Tibial nerve (tissue), 4 donors: Measurements from ENCODE around the gene FBN1. TPM values are rescaled to one million over a fixed set of nuclear protein-coding genes. Genes with fewer than 3 reads are reported as not detected.

Experiments used
- DNase-seq, 2 donors: peaks; one replicate each; pipeline ENCODE4 v3.0.0-alpha.2; 2019; ENCODE audit warnings: low spot score in 2 of 2
- H3K27ac ChIP-seq, 4 donors: fragments of 200-600 bp; sonication (generic) in 3 of 4; one replicate each; pipeline ENCODE4 v1.5.1; 2017 to 2019; ENCODE audit warnings: mild to moderate bottlenecking in 1 of 4
- H3K27me3 ChIP-seq, 2 donors: fragments of 200-600 bp; sonication (generic) in 1 of 2; one replicate each; pipeline versions ENCODE4 v1.5.1 to v1.6.0; 2017 to 2019
- H3K36me3 ChIP-seq, 3 donors: fragments of 200-600 bp; sonication (generic); one replicate each; pipeline ENCODE4 v1.5.1; 2018 to 2019
- H3K4me1 ChIP-seq, 4 donors: fragments of 200-600 bp; sonication (generic) in 3 of 4; one replicate each; pipeline ENCODE4 v1.5.1; 2017 to 2019
- H3K4me3 ChIP-seq, 4 donors: fragments of 200-600 bp; sonication (generic) in 3 of 4; one replicate each; pipeline ENCODE4 v1.5.1; 2017 to 2019; ENCODE audit warnings: mild to moderate bottlenecking in 1 of 4, moderate library complexity in 1 of 4
- H3K9me3 ChIP-seq, 4 donors: fragments of 200-600 bp; sonication (generic) in 3 of 4; one replicate each; pipeline ENCODE4 v1.5.1; 2017 to 2019
- EP300 ChIP-seq, 2 donors: sonication (generic); formaldehyde crosslinking; IDR thresholded peaks; one replicate each; pipeline ENCODE4 v1.6.1; 2017; ENCODE audit warnings: antibody characterized with exemption in 2 of 2, mild to moderate bottlenecking in 1 of 2
- POLR2A ChIP-seq, 2 donors: fragments of 450-650 bp; IDR thresholded peaks; one replicate each; pipeline ENCODE4 v1.6.1; 2017; ENCODE audit warnings: antibody characterized with exemption in 2 of 2, mild to moderate bottlenecking in 2 of 2, moderate library complexity in 2 of 2
- WGBS, 2 donors: methylation state at CpG; one replicate each; pipeline ENCODE4 v1.1.5; 2018; 5-methylcytosine and 5-hydroxymethylcytosine counted together
- total RNA-seq, 4 donors: library from RNA; depleted of rRNA; stranded (reverse); fragments of >200 nt; gene quantifications; one replicate each; pipeline ENCODE4 v1.1.0, GENCODE V29; 2016
- TF ChIP-seq, protein P1 (sequence below), 5 experiments: fragments of 200-600 bp in 3 of 5; fragments of 450-650 bp in 2 of 5; sonication (generic) in 3 of 5; IDR thresholded peaks; one replicate each; pipeline ENCODE4 v1.5.1; 2016 to 2019; ENCODE audit warnings: antibody characterized with exemption in 5 of 5, mild to moderate bottlenecking in 3 of 5, moderate library complexity in 2 of 5

Gene FBN1
- total RNA-seq, 4 donors from 2014 or later, result 144 to 293 (median 234) TPM

GRCh38 chr15:48644827-48645557 lies 517 bp downstream of the FBN1 start:
- Histone ChIP-seq H3K27ac (peak overlapping the region; percentile 77 to 95 (median 86)), H3K36me3 (no peaks in the 10 kb centered on the region), H3K9me3 (no peaks in the 10 kb centered on the region), H3K4me3 (peak overlapping the region; percentile 52 to 96 (median 84)), H3K27me3 (no peaks in the 10 kb centered on the region), H3K4me1 (peaks cover 0 to 53% (median 11%) of the 10 kb centered on the region in 4 donors)
- no peak for DNase-seq
- TF ChIP-seq, protein P1, sequence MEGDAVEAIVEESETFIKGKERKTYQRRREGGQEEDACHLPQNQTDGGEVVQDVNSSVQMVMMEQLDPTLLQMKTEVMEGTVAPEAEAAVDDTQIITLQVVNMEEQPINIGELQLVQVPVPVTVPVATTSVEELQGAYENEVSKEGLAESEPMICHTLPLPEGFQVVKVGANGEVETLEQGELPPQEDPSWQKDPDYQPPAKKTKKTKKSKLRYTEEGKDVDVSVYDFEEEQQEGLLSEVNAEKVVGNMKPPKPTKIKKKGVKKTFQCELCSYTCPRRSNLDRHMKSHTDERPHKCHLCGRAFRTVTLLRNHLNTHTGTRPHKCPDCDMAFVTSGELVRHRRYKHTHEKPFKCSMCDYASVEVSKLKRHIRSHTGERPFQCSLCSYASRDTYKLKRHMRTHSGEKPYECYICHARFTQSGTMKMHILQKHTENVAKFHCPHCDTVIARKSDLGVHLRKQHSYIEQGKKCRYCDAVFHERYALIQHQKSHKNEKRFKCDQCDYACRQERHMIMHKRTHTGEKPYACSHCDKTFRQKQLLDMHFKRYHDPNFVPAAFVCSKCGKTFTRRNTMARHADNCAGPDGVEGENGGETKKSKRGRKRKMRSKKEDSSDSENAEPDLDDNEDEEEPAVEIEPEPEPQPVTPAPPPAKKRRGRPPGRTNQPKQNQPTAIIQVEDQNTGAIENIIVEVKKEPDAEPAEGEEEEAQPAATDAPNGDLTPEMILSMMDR (IDR thresholded peaks at IDR 0.05), result peak in 1 of 5 experiments; percentile 12
- no peak for TF ChIP-seq POLR2A (IDR thresholded peaks at IDR 0.05)
- TF ChIP-seq EP300 (IDR thresholded peaks at IDR 0.05), result peak in 1 of 2 donors; percentile 12
- WGBS, 2 donors, result 0% methylated on average over 5 to 27 of the region's 79 CpGs

DNA sequence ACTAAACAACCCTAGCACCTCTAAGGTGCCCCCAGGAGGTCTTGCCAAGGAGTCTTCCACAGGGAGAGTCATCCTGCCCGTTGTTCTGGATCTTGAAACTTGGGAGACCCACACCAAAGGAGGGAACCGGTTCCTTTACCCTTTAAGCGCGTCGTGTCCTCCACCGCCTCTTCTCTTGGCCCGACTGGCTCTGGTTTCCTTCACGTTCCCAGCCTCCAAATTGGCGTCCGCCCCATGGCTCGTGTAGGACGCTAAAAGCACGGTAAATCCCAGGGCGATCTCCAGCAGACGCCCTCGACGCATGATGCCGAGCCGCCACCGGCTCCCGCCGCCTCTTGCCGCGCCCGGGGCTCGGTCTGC lies 1.1 kb downstream of the FBN1 start:
- WGBS, 2 donors, result 1 to 2% methylated on average over 13 to 20 of the region's 26 CpGs
- H3K9me3 ChIP-seq, result no peaks in the 10 kb centered on the region
- DNase-seq, result no peak
- H3K27ac ChIP-seq, result peak overlapping the region; percentile 77 to 95 (median 86)
- H3K4me3 ChIP-seq, result peak overlapping the region; percentile 52 to 96 (median 84)
- TF ChIP-seq POLR2A (IDR thresholded peaks at IDR 0.05) (no peak), EP300 (IDR thresholded peaks at IDR 0.05) (no peak)
- TF ChIP-seq, protein P1 (IDR thresholded peaks at IDR 0.05), result no peak
- H3K27me3 ChIP-seq, result no peaks in the 10 kb centered on the region
- H3K36me3 ChIP-seq, result no peaks in the 10 kb centered on the region
- peaks cover 0 to 57% (median 14%) of the 10 kb centered on the region in 4 donors for H3K4me1 ChIP-seq

- Histone ChIP-seq H3K9me3 (no peaks in the 10 kb centered on the region), H3K4me3 (peak overlapping the region; percentile 52 to 96 (median 84)), H3K4me1 (peaks cover 0 to 63% (median 14%) of the 10 kb centered on the region in 4 donors), H3K27ac (peak overlapping the region; percentile 77 to 95 (median 86)), H3K36me3 (no peaks in the 10 kb centered on the region), H3K27me3 (no peaks in the 10 kb centered on the region)
- DNase-seq, result no peak
- TF ChIP-seq, protein P1 (IDR thresholded peaks at IDR 0.05), result no peak
- TF ChIP-seq EP300 (IDR thresholded peaks at IDR 0.05), result peak in 1 of 2 donors; percentile 18
- 14 to 15% methylated on average over 12 of the region's 12 CpGs for WGBS, 2 donors
Measured at GRCh38 chr15:48643776-48644466, 1.6 kb downstream of the FBN1 start.

GRCh38 chr15:48643206-48643605 lies 2.3 kb downstream of the FBN1 start:
- peak overlapping the region in 3 of 4 donors; percentile 79 to 95 (median 92) for H3K27ac ChIP-seq
- TF ChIP-seq, protein P1 (IDR thresholded peaks at IDR 0.05), result no peak
- no peak for TF ChIP-seq POLR2A (IDR thresholded peaks at IDR 0.05)
- TF ChIP-seq EP300 (IDR thresholded peaks at IDR 0.05), result peak in 1 of 2 donors; percentile 14
- WGBS, 2 donors, result 24 to 29% methylated on average over 3 of the region's 3 CpGs
- no peaks in the 10 kb centered on the region for H3K9me3 ChIP-seq
- H3K4me3 ChIP-seq, result peak overlapping the region; percentile 52 to 96 (median 84)
- no peaks in the 10 kb centered on the region for H3K27me3 ChIP-seq
- no peak for DNase-seq
- H3K36me3 ChIP-seq, result no peaks in the 10 kb centered on the region
- H3K4me1 ChIP-seq, result peaks cover 0 to 68% (median 14%) of the 10 kb centered on the region in 4 donors

GRCh38 chr15:48642795-48643194 lies 2.7 kb downstream of the FBN1 start:
- no peak for DNase-seq
- Histone ChIP-seq H3K4me3 (peak overlapping the region; percentile 52 to 96 (median 84)), H3K27me3 (no peaks in the 10 kb centered on the region), H3K4me1 (peaks cover 0 to 69% (median 14%) of the 10 kb centered on the region in 4 donors), H3K27ac (peak overlapping the region in 3 of 4 donors; percentile 79 to 95 (median 92)), H3K36me3 (no peaks in the 10 kb centered on the region), H3K9me3 (no peaks in the 10 kb centered on the region)
- WGBS, 2 donors, result 19 to 44% methylated on average over 1 of the region's 1 CpG
- TF ChIP-seq, protein P1 (IDR thresholded peaks at IDR 0.05), result no peak
- TF ChIP-seq POLR2A (IDR thresholded peaks at IDR 0.05) (no peak), EP300 (IDR thresholded peaks at IDR 0.05) (no peak)
